Parathyroid adenoma (tissue), 2 donors: ENCODE data around the gene IGF1.

Experiments used
- H2AFZ ChIP-seq: fragments of 300-600 bp; sonication (generic); one replicate; pipeline ENCODE4 v1.7.0; 2017; ENCODE audit warnings: antibody characterized with exemption, mild to moderate bottlenecking
- H3K27ac ChIP-seq: fragments of 300-600 bp; sonication (generic); one replicate; pipeline ENCODE4 v1.7.0; 2017
- H3K27me3 ChIP-seq: fragments of 300-600 bp; sonication (generic); one replicate; pipeline ENCODE4 v1.7.0; 2017; ENCODE audit warnings: low read length; ENCODE audit not compliant: control insufficient read depth, insufficient read depth
- H3K36me3 ChIP-seq: fragments of 300-600 bp; sonication (generic); one replicate; pipeline ENCODE4 v1.7.0; 2017; ENCODE audit warnings: low read length; ENCODE audit not compliant: control insufficient read depth, insufficient read depth
- H3K4me1 ChIP-seq: fragments of 300-600 bp; sonication (generic); one replicate; pipeline ENCODE4 v1.7.0; 2017; ENCODE audit warnings: control low read depth
- H3K4me2 ChIP-seq: fragments of 300-600 bp; sonication (generic); one replicate; pipeline ENCODE4 v1.7.0; 2017; ENCODE audit warnings: low read length
- H3K4me3 ChIP-seq: fragments of 300-600 bp; sonication (generic); one replicate; pipeline ENCODE4 v1.7.0; 2017; ENCODE audit warnings: low read depth, low read length
- H3K79me2 ChIP-seq: fragments of 300-600 bp; sonication (generic); one replicate; pipeline ENCODE4 v1.7.0; 2017; ENCODE audit warnings: control low read depth
- H3K9ac ChIP-seq: fragments of 300-600 bp; sonication (generic); one replicate; pipeline ENCODE4 v1.7.0; 2017; ENCODE audit warnings: mild to moderate bottlenecking
- H3K9me3 ChIP-seq: fragments of 300-600 bp; sonication (generic); one replicate; pipeline ENCODE4 v1.7.0; 2017; ENCODE audit warnings: low read length; ENCODE audit not compliant: control insufficient read depth
- TF ChIP-seq, protein P1 (sequence below): fragments of 300-600 bp; sonication (generic); IDR thresholded peaks from one replicate; pipeline ENCODE4 v1.7.0; 2017; ENCODE audit warnings: antibody characterized with exemption, mild to moderate bottlenecking
- donor health status: primary hyperparathyroidism.

Gene IGF1

DNA sequence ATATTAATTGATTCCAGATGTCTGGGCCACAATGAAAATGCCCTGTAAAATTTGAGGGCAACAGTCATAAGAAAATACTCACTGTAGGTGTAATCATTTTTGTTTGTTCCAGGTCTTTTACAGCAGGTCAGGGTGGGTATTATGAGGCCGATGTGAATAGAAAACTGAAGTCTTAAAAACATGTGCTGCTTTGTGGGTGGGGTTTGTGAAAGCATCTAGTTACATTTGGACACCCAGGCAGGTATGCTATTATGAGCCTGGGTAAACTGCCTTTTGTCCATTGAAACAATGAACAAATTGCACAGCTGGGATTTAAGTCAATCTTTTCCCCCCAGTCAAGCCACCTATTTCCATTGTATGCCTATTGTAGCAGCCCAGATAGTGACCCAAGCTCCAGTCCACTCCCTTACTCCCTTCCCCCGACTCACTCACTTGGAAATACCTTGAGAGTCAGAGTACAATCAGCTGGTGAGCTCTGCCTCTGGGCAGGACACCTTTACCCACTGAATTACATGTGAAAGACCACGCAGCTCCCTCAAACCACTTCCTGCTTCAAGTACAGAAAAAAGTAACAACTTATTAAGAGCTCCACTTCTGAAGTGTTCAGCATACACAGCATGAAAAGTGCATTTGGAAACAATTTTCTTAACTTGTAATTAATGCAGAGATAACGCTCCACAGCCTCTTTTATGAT lies 1.8 kb downstream of the IGF1 start:
- H3K9me3 ChIP-seq, result no peaks in the 10 kb centered on the region
- no peak overlapping the region for H3K4me3 ChIP-seq
- no peak overlapping the region for H2AFZ ChIP-seq
- H3K4me1 ChIP-seq, result peaks cover 2% of the 10 kb centered on the region
- no peaks in the 10 kb centered on the region for H3K79me2 ChIP-seq
- H3K27ac ChIP-seq, result no peak overlapping the region
- no peaks in the 10 kb centered on the region for H3K36me3 ChIP-seq
- H3K4me2 ChIP-seq, result peak overlapping the region; percentile 18
- H3K9ac ChIP-seq, result no peak overlapping the region
- TF ChIP-seq, protein P1, sequence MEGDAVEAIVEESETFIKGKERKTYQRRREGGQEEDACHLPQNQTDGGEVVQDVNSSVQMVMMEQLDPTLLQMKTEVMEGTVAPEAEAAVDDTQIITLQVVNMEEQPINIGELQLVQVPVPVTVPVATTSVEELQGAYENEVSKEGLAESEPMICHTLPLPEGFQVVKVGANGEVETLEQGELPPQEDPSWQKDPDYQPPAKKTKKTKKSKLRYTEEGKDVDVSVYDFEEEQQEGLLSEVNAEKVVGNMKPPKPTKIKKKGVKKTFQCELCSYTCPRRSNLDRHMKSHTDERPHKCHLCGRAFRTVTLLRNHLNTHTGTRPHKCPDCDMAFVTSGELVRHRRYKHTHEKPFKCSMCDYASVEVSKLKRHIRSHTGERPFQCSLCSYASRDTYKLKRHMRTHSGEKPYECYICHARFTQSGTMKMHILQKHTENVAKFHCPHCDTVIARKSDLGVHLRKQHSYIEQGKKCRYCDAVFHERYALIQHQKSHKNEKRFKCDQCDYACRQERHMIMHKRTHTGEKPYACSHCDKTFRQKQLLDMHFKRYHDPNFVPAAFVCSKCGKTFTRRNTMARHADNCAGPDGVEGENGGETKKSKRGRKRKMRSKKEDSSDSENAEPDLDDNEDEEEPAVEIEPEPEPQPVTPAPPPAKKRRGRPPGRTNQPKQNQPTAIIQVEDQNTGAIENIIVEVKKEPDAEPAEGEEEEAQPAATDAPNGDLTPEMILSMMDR, result no peak
- H3K27me3 ChIP-seq, result no peaks in the 10 kb centered on the region

GRCh38 chr12:102475355-102475754 lies 5.0 kb downstream of the IGF1 start:
- H3K9me3 ChIP-seq, result no peaks in the 10 kb centered on the region
- TF ChIP-seq, protein P1, result no peak
- peaks cover 2% of the 10 kb centered on the region for H3K4me1 ChIP-seq
- no peak overlapping the region for H3K27ac ChIP-seq
- H3K79me2 ChIP-seq, result no peaks in the 10 kb centered on the region
- no peak overlapping the region for H2AFZ ChIP-seq
- H3K4me3 ChIP-seq, result no peak overlapping the region
- no peaks in the 10 kb centered on the region for H3K36me3 ChIP-seq
- H3K9ac ChIP-seq, result no peak overlapping the region
- H3K27me3 ChIP-seq, result no peaks in the 10 kb centered on the region
- H3K4me2 ChIP-seq, result no peak overlapping the region

DNA sequence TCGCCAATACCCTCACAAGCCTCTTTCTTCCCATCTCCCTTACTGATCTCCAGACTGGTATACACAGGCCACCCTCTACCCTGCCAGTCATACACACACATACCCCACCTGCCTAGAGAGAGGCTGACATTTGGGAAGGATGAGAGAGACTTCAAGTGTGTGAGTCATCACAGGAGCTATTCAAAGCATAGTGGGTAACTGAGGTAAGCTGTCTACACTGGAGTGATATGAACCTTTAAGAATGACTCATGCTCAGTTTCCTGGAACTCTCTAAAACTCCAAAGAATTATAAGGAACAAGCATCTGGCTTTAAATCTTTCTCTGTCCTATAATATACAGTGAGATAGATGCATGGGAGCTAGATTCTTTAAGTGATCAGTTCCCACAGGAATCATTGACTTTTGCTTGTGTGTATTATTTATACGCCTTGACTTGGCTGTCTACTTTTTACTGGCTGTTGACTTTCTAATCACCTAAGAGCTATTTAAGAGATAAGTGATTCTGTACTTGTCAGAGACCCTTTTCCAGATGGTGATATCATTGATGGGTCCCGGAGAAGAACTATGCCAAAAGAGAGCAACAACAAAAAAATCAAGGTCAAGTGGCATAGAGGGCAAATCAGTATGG lies 5.8 kb downstream of the IGF1 start:
- Histone ChIP-seq H3K4me1 (no peaks in the 10 kb centered on the region), H3K4me3 (no peak overlapping the region), H3K9me3 (no peaks in the 10 kb centered on the region), H3K4me2 (no peak overlapping the region), H3K79me2 (no peaks in the 10 kb centered on the region), H2AFZ (no peak overlapping the region), H3K27ac (no peak overlapping the region), H3K27me3 (no peaks in the 10 kb centered on the region), H3K9ac (no peak overlapping the region), H3K36me3 (no peaks in the 10 kb centered on the region)
- TF ChIP-seq, protein P1, result no peak

DNA sequence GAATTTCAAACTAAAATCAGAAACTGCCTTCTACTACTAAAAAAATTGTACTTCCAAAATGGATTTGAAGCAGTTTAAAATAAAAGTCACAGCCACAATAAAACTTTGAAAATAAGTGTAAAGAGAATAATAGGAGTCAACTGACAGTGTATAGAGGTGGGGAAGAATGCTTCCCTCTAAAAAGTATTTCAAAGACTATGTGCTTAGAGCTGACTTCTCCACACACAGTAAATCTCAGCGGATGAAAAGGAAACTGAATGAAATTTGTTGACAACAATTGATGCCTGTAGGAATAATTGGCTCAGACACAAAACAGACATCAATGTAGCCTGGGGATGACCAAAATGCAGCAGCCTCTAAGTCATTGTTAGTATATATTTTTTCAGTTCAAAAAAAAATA lies 7.9 kb downstream of the IGF1 start:
- Histone ChIP-seq H3K27ac (no peak overlapping the region), H3K4me1 (no peaks in the 10 kb centered on the region), H3K36me3 (no peaks in the 10 kb centered on the region), H3K9me3 (no peaks in the 10 kb centered on the region), H2AFZ (no peak overlapping the region), H3K79me2 (no peaks in the 10 kb centered on the region), H3K4me3 (no peak overlapping the region), H3K27me3 (no peaks in the 10 kb centered on the region), H3K9ac (no peak overlapping the region), H3K4me2 (no peak overlapping the region)
- TF ChIP-seq, protein P1, result no peak

GRCh38 chr12:102471556-102471955 lies 8.8 kb downstream of the IGF1 start:
- TF ChIP-seq, protein P1, result no peak
- Histone ChIP-seq H3K9ac (no peak overlapping the region), H3K27me3 (no peaks in the 10 kb centered on the region), H3K4me3 (no peak overlapping the region), H3K4me2 (no peak overlapping the region), H3K4me1 (no peaks in the 10 kb centered on the region), H3K9me3 (no peaks in the 10 kb centered on the region), H3K36me3 (no peaks in the 10 kb centered on the region), H2AFZ (no peak overlapping the region), H3K27ac (no peak overlapping the region), H3K79me2 (no peaks in the 10 kb centered on the region)
